RWPE2 (cell line): Measurements from ENCODE around the gene HIRA.

Source experiments
- ATAC-seq: fragments of 200-7000 bp; cut with Tn5 transposase; 3 replicates; pipeline ENCODE4 v1.9.1; 2021; ENCODE audit warnings: low read depth
- DNase-seq: peaks from one replicate; pipeline ENCODE4 v3.0.0-alpha.2; 2020; ENCODE audit warnings: low spot score
- H3K27ac ChIP-seq: fragments of 450-650 bp; 2 replicates; pipeline ENCODE4 v1.5.1; 2017; ENCODE audit warnings: mild to moderate bottlenecking; ENCODE audit not compliant: poor library complexity, severe bottlenecking
- H3K27me3 ChIP-seq: fragments of 250-450 bp; sonication (Bioruptor Pico); 2 replicates; pipeline ENCODE4 v1.5.1; 2021; ENCODE audit warnings: mild to moderate bottlenecking, moderate library complexity; ENCODE audit not compliant: insufficient read depth, poor library complexity, severe bottlenecking
- H3K36me3 ChIP-seq: fragments of 250-450 bp; sonication (Bioruptor Pico); 2 replicates; pipeline ENCODE4 v1.5.1; 2020; ENCODE audit warnings: low read depth, mild to moderate bottlenecking, moderate library complexity
- H3K4me1 ChIP-seq: fragments of 250-450 bp; sonication (Bioruptor Pico); 2 replicates; pipeline ENCODE4 v1.5.1; 2021; ENCODE audit warnings: mild to moderate bottlenecking, moderate library complexity; ENCODE audit not compliant: insufficient read depth, poor library complexity, severe bottlenecking
- H3K4me3 ChIP-seq: fragments of 250-450 bp; sonication (Bioruptor Pico); 2 replicates; pipeline ENCODE4 v1.5.1; 2021; ENCODE audit warnings: mild to moderate bottlenecking, moderate library complexity; ENCODE audit not compliant: severe bottlenecking
- H3K9me3 ChIP-seq: fragments of 250-450 bp; sonication (Bioruptor Pico); 2 replicates; pipeline ENCODE4 v1.5.1; 2021; ENCODE audit warnings: mild to moderate bottlenecking, moderate library complexity; ENCODE audit not compliant: severe bottlenecking
- CTCF ChIP-seq: fragments of 450-650 bp; IDR thresholded peaks from one replicate; pipeline ENCODE4 v1.5.1; 2017; ENCODE audit warnings: mild to moderate bottlenecking, moderate library complexity; ENCODE audit not compliant: poor library complexity, severe bottlenecking

HIRA gene

GRCh38 chr22:19387038-19387437 lies 44.5 kb downstream of the HIRA start:
- Histone ChIP-seq H3K27me3 (no peaks in the 10 kb centered on the region), H3K27ac (no peak overlapping the region), H3K4me1 (no peaks in the 10 kb centered on the region), H3K36me3 (peaks cover 88% of the 10 kb centered on the region), H3K4me3 (no peak overlapping the region), H3K9me3 (no peaks in the 10 kb centered on the region)
- TF ChIP-seq CTCF, result no peak
- ATAC-seq (no peak), DNase-seq (no peak)

- H3K9me3 ChIP-seq, result no peaks in the 10 kb centered on the region
- no peak overlapping the region for H3K27ac ChIP-seq
- ATAC-seq (no peak), DNase-seq (no peak)
- H3K36me3 ChIP-seq, result peaks cover 91% of the 10 kb centered on the region
- no peaks in the 10 kb centered on the region for H3K4me1 ChIP-seq
- H3K4me3 ChIP-seq, result no peak overlapping the region
- no peaks in the 10 kb centered on the region for H3K27me3 ChIP-seq
- TF ChIP-seq CTCF, result no peak
Measured at GRCh38 chr22:19386248-19386647, 45.3 kb downstream of the HIRA start.

GRCh38 chr22:19385221-19385906 lies 46.2 kb downstream of the HIRA start:
- Histone ChIP-seq H3K27ac (no peak overlapping the region), H3K4me1 (no peaks in the 10 kb centered on the region), H3K36me3 (peaks cover 92% of the 10 kb centered on the region), H3K9me3 (no peaks in the 10 kb centered on the region), H3K4me3 (no peak overlapping the region), H3K27me3 (no peaks in the 10 kb centered on the region)
- TF ChIP-seq CTCF, result no peak
- no peak for DNase-seq
- no peak for ATAC-seq

- no peak for DNase-seq
- no peak for TF ChIP-seq CTCF
- Histone ChIP-seq H3K4me3 (no peak overlapping the region), H3K9me3 (no peaks in the 10 kb centered on the region), H3K36me3 (peaks cover 86% of the 10 kb centered on the region), H3K27me3 (no peaks in the 10 kb centered on the region), H3K4me1 (no peaks in the 10 kb centered on the region), H3K27ac (no peak overlapping the region)
- no peak for ATAC-seq
Measured at GRCh38 chr22:19383292-19383691, 48.2 kb downstream of the HIRA start.

GRCh38 chr22:19382240-19382639 lies 49.3 kb downstream of the HIRA start:
- Histone ChIP-seq H3K9me3 (no peaks in the 10 kb centered on the region), H3K36me3 (peaks cover 84% of the 10 kb centered on the region), H3K4me1 (no peaks in the 10 kb centered on the region), H3K27ac (no peak overlapping the region), H3K4me3 (no peak overlapping the region), H3K27me3 (no peaks in the 10 kb centered on the region)
- ATAC-seq (no peak), DNase-seq (no peak)
- no peak for TF ChIP-seq CTCF
